Islet precursor cell (in vitro differentiated cells): ENCODE data around the gene ITPK1.

ENCODE experiments used
- DNase-seq: peaks from one replicate; pipeline ENCODE4 v3.0.0-alpha.2; 2018

ITPK1 gene

DNA sequence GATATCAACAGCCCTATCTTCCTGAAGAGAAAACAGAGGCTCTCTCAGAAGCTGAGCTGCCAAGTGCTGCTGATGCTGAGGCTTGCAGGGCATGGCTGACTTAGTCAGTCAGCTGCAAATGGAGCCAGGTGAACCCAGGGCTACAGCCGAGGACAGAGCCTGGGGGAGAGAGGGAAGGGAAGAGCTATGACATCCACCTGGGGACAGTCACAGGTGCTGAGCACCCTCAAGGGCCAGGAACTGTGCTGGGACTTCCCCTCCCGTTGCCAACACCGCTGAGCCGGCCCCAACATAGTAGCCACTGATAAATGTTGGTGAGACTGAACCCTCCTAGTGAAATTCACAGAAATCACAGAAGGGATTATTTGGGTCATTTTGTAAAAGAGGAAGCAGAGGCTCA is 199.5 kb downstream of the ITPK1 start:
- no peak for DNase-seq

DNA sequence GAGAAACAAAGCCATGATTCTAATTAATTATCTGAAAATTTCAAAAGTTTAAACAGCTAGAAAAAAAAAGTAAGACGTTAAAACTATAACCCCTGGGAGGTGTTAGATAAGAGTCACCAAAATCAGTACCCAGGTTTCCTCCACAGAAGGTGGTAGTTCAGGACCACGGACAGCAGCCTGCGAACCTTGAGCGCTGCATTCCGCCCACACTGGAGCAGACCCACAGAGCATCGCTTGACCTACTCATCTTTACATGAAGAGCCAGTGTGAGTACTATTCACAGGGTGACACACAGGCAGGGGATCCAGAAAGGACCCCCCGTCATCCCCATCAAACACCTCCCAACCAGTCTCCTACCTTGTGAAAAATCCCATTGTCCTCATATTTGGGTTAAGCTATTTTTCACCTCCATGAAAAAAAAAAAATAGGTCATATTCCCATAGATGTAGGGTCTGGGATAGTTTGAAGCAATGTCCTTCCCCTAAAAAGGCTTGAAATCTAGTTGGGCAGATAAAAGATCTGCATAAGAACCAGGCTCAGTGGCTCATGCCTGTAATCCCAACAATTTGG is 201.6 kb downstream of the ITPK1 start:
- DNase-seq: peak; percentile 77

DNA sequence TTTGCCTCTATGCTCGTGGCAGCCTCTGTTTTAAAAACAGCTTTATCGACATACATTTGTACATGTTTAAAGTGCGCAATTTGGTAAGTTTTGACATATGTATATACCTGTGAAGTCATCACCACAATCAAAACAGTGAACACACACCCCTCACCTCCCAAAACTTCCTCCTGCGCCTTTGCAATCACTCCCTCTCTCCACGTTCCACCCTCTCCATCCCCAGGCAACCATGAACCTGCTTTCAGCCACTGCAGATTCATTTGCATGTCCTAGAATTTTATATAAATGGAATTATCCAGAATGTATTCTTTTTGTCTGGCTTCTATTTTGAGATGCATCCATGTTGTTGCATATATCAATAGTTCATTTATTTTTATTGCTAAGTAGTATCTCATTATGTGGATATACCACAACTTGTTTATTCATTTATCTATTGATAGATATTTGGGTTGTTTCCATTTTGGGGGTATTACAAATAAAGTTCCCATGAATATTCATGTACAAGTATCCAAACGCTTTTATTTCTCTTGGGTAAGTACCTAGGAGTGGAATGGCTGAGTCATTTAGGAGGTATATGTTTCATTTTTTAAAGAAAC is 208.3 kb downstream of the ITPK1 start:
- no peak for DNase-seq

DNA sequence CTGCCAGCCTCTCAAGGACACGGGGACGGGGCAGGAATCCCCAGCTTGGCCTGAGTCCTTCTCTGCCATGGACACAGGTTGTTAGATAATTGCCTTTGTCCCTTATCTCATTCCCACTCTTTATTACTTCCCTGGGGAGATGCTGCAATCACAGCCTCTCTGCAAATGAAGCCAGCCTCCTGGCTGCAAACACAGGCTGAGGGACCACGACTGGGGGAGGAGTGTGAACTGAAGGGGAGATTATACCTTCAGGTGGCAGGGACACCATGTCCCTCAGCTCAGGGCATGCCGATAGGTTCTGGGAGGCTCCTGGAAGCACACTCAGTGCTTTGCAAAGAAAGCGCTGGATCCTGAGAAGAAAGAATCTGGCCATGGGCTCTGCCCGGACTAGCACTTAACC is 208.9 kb downstream of the ITPK1 start:
- no peak for DNase-seq

DNA sequence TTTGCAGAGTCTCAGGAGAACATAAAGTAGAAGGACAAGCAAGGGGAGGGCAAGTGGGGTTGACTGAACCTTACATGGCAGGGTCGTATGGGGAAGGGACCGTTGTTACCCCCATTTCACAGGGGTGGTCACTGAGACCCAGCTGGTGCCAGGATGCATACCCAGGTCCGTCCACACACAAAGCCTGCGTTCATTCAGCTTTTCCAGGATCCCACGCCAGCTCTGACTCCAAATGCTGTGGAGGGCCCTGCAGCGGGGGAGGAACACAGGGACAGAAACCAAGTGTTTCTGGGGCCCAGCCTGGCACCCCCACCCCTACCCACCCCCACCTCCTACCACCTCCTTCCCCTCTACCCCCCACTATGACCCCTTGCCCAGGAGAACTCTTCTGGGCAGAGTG is 209.3 kb downstream of the ITPK1 start:
- DNase-seq: no peak

DNA sequence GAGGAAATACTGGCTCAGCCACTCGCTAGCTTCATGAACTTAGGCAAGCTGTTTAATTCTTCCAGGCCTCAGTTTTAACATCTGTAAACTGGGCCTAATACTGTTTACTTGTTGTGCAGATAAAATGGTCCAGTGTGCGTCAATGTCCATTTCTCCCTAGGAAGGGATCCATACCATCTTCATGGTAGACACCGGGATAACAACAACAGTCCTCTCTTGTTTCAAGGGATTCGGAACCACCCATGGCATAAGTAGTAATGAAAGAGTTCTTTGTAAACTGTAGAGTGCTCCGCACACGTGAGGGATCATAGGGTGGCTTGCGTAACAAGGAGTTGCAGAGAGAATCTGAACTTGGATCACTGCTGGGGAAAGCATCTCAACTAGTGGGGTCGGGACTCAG is 210.1 kb downstream of the ITPK1 start:
- no peak for DNase-seq

DNA sequence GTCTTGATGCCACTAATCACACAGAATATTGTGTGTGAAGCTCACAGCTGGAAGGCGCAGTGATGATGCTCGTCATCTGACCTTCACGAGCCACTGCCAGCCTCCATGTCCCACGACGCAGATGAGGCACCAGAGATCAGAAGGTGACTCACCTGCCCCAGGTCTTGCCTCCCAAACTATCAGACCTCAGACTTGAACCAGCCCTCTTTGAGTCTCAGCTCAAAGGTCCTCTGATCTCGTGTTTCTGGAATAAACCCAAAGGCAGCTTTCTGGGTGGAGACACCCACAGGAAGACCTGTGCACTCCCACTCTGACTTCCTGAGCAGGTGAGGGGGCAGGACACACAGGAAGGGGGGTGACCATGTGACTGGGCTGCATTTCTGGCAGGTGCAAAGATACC is 212.4 kb downstream of the ITPK1 start:
- DNase-seq: no peak

DNA sequence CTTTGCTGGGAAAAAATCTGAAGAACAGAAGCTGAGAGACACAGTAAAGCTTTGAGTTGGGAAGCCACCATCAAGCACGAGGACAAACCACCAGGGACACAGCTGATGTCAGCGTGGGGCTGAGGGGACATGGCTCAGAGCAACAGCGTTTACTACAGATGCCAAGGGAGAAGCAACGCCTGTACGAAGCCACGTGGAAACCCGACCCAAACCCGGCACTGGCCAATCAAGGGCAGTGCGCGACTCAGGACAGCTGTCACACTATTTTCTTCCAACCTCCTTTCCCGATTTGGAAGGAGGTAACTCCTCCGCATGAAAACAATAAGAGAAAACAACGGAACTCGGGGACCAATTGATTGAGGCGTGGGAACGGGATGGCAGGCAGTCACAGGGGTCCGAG is 213.0 kb downstream of the ITPK1 start:
- no peak for DNase-seq

DNA sequence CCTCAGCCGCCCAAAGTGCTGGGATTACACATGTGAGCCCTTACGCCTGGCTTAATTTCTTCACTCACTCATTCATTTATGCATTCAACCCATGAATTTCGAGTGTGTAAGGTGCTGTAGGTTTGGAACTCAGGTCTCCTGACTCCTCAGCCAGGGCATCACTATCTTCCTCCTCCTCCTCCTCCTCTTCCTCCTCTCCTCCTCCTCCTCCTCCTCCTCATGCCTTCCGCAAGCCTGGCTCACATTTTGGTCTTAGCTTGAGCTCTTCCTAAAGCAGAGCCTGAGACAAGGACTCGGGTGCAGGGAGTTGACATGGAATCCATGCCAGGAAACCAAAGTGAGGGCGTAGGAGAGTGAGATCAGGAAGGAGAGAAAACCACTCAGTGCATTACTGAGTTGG is 213.5 kb downstream of the ITPK1 start:
- no peak for DNase-seq

DNA sequence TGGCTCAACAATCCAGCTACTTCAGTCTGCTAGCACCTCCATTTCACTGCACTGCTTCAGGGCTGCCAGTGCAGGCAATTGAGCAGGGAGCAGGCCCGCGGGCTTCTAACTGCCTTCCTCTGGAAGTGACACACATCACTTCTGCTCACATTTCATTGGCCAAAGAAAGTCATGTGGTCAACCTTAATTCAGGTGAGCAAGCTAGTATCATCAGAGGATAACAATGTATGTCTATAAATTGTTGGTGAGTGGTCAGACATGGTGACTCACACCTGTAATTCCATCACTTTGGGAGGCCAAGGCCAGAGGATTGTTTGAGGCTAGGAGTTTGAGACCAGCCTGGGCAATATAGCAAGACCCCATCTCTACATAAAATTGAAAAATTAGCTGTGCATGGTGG is 215.1 kb downstream of the ITPK1 start:
- DNase-seq: no peak

DNA sequence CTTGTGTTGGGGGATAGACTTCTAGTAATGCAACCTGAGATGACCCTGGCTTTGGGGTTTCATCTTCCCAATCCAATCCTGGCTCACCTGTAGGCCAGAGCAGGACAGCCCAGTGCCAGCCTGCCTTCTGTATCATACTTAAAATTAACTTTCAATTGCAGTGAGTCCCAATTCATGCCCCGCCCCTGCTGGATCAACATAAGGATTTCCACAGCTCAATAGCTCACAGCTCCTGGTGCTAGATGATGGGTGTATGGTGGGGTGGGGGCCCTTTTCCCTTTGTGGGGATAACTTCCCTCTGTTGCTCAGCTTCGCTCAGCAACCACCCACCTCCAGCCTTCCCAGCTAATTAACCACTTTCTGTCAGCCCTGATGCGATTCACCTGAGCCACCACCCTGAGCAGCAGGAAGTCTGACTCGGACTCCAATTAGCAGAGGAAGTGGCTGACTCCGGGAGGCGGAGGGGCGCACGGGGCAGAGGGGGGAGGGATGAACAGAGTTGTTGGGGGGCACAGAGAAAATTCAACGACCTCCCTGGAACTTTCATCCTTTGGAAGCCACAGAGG is 217.1 kb downstream of the ITPK1 start:
- DNase-seq: no peak

DNA sequence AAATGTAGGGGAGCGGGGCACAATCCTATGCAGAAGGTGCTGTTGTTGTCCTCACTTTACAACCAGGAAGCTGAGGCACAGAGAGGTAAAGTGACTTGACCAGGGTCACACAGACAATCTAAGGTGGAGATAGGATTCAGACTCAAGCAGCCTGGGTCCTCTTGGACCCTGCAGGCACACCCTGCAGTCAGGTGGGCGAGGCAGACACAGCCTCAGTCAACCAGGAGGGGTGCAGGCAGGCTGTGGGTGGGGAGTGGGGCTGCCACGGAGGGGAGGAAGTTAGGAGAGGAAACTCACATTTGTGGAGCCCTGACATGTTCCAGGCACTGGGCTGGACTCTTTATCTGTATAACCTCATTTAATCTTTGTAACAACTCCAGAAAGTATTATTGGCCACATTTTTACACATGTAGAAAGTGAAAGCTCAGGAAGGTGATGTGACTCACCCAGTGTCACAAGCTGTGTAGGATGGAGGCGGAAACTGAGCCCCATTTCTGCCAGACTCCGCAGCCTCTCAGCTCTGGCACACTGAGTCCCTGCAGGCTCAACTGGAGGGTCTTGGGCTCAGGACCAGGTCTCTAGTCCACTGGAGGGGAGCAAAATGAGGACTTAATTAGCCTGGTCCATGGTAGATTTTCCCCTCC is 217.7 kb downstream of the ITPK1 start:
- DNase-seq: no peak

DNA sequence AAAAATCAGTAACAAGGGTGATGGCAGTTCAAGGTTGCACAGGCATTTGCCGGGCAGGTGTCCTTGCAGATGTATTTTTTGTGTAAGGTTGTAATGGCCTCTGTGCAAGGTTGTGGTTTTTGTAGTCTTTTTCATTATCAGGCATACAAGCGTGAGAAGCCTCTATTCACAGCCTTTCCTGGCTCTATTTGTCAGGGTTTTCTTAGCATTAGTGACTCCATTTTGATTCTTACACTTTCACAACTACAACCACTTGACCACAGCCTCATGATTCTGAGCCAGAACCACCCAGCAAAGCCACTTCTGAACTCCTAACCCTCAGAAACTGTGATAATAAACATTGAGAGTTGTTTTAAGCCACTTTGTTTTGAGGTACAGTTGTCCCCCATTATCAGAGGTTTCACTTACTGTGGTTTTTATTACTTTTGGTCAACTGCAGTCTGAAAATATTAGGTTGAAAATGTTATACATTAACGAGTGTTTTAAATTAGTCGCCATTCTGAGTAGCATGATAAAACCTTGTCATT is 220.3 kb downstream of the ITPK1 start:
- no peak for DNase-seq

DNA sequence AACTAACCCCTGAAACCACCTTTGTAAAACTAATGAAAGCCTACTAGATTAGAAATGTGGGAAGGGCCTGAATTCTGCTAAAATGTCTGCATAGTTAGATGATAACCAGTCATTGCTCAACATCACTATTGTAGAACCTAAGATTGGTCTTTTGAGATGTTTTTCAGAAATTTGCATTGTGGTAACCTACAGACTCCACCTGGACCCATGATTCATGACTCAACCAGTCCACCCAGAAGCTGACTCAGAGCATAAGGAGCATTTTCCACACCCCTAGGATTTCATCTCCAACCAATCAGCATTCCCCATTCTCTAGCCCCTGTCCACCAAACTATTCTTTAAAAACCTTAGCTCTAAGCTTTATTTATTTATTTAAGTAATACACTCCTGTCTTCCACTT is 223.1 kb downstream of the ITPK1 start:
- DNase-seq: no peak

DNA sequence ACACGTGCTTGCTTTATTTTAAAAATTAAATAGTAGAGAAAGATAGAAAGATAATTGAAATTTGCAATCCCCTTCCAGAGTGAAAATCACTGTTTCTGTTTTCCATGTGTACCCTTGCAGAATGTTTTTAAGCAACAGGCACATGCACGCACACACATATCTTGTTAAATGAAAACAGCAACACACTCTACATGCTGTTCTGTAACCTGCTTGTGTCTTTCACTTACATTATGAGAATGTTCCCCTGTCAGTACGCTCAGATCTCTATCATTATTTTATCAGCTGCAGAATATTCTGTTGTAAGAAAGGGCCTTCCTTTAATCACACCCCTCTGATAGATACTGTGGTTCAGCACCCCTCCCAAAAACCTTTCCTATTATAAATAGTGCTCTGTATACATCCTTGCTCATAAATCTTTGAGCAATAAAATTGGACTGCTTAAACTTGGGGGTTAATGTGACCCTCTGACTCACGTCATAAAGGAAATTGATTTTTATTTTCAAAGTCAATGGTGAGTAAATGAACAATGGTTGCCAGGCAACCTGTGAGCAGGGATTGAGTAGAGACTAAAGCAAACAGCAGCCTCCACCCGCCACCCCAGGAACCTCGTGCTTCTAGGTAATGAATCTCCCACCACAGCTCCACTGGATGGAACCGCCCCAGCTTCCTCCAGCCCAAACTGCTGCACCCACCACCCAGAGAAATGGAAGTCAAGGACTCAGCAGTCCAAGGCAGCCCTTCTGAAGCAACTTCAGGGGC is 224.7 kb downstream of the ITPK1 start:
- DNase-seq: no peak

DNA sequence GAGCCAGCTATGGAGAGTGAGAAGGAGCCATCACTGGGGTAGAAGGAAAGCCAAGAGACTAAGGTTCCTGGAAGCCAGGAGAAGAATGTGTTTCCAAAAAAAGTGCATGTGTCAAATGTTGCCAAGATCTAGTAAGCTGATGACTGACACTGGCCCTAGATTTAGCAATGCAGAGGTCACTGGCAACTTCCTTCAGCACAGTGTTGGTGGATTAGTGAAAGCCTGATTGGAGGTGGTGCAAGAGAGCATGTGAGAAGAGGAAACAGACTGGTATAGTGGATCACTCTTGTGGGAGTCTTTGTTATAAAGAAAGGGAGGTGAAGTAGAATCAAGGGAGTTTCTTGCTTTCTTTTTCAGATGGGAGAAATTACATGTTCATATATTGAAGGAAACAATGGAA is 226.8 kb downstream of the ITPK1 start:
- DNase-seq: no peak

DNA sequence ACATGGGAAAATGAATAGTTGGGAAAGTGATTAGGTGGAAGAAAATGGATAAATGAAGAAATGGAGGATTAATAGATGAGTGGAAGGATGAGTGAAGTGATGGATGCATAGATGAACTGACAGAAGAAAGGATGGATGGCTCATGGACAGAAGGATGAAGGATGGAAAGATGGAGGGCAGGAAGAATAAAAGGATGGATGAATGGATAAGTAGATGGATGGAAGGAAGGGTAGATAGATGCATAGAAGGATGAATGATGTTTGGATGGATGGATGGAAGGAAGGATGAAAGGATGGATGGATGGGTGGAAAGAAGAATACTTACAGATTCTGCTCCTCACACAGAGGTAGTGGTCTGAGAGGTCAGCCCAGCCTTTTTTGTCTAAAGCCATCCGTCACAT is 228.6 kb downstream of the ITPK1 start:
- DNase-seq: no peak
